ENCODE measurements around the gene PFDN4. TPM values are rescaled to one million over a fixed set of nuclear protein-coding genes. Genes with fewer than 3 reads are reported as not detected.

Gene PFDN4
- total and polyA plus RNA-seq, 2 experiments from 2014 or later: 56.9 to 75.5 TPM

DNA sequence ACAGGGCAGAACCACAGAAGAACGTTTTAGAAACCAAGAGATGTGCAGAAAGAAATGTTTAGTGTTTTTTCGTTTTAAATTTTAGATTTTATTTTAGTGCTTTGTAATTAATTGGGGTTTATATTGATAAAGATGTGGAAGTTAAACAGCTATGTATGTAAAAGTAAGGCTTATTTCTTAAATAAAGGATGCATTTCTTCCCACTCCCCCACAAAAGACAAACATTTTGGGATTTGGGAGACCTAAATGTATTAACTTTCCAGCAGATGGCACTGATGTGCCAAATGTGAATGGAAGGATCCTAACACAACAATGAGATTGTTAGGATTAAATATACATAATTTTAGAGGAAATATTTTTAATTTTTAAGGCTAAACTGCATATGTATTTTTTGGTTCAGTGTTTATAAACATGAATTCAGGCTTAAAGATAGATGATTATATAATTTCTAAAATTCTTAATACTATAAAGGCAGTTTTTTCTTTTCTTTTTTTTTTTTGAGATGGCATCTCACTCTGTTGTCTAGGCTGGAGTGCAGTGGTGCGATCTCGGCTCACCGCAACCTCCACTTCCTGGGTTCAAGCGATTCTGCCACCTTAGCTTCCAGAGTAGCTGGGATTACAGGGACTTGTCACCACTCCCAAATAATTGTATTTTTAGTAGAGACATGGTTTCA is 12.0 kb downstream of the PFDN4 start:
- Histone ChIP-seq H3K9me3 (ENCODE audit: low read depth) (no peaks in the 10 kb centered on the region), H3K36me3 (peaks cover 13% of the 10 kb centered on the region), H3K27ac (no peak overlapping the region), H3K27me3 (no peaks in the 10 kb centered on the region), H3K4me1 (ENCODE audit: low read depth) (peaks cover 3% of the 10 kb centered on the region), H3K4me3 (no peak overlapping the region)
- TF ChIP-seq, protein P1, sequence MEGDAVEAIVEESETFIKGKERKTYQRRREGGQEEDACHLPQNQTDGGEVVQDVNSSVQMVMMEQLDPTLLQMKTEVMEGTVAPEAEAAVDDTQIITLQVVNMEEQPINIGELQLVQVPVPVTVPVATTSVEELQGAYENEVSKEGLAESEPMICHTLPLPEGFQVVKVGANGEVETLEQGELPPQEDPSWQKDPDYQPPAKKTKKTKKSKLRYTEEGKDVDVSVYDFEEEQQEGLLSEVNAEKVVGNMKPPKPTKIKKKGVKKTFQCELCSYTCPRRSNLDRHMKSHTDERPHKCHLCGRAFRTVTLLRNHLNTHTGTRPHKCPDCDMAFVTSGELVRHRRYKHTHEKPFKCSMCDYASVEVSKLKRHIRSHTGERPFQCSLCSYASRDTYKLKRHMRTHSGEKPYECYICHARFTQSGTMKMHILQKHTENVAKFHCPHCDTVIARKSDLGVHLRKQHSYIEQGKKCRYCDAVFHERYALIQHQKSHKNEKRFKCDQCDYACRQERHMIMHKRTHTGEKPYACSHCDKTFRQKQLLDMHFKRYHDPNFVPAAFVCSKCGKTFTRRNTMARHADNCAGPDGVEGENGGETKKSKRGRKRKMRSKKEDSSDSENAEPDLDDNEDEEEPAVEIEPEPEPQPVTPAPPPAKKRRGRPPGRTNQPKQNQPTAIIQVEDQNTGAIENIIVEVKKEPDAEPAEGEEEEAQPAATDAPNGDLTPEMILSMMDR (IDR thresholded peaks at IDR 0.05; ENCODE audit: low read depth, low read length): peak; percentile 58
- DNase-seq (ENCODE audit: low read depth in 1 of 2, low spot score in 1 of 2): peak; percentile 32 to 73

DNA sequence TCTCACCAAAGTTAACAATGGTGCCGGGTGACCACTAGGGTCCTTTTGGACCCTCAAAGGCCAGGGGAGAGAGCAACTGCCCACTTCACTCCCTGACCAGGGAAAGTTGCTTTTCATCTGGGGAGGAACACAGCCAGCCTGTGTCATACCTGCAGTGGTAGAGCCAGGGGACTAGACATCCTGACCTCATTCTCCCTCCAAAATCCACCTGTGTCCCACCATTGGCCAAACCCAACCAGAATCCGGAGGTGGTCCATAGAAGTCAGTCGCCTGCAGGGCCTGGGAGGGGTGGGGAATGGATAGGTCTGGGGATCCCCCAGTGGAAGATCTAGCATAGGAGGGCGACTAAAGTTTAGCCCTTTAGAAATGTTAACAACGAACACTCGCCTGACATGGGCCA is 12.8 kb downstream of the PFDN4 start:
- TF ChIP-seq, protein P1 (IDR thresholded peaks at IDR 0.05; ENCODE audit: low read depth, low read length): no peak

DNA sequence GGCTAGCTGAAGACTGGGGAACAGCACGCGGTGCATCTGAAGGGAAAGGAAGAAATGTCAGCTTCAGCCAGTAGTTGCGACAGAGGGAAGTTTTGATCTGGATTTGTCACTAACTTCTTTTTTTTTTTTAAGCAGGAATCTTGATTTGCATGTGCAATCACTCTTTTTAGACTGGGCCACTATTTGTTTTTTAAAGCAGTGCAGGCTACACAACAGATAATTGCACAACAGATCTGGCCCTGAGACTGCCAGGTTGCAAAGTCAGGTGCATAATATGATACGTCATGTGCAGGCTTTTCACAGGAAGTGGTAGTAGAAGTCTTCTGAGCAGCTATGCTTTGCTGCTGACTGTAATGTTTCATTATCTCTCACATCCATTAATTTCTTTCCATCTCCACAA is 13.5 kb downstream of the PFDN4 start:
- no peak overlapping the region for H3K4me3 ChIP-seq
- no peaks in the 10 kb centered on the region for H3K9me3 ChIP-seq (ENCODE audit: low read depth)
- H3K4me1 ChIP-seq (ENCODE audit: low read depth): peaks cover 3% of the 10 kb centered on the region
- no peak overlapping the region for H3K27ac ChIP-seq
- H3K36me3 ChIP-seq: peaks cover 10% of the 10 kb centered on the region
- TF ChIP-seq, protein P1 (IDR thresholded peaks at IDR 0.05; ENCODE audit: low read depth, low read length): no peak
- H3K27me3 ChIP-seq: no peaks in the 10 kb centered on the region
- DNase-seq (ENCODE audit: low read depth in 1 of 2, low spot score in 1 of 2): no peak

More for the DNA sequence above, 12.8 kb downstream of the PFDN4 start:
- H3K4me3 ChIP-seq: no peak overlapping the region
- no peaks in the 10 kb centered on the region for H3K27me3 ChIP-seq
- no peak overlapping the region for H3K27ac ChIP-seq
- H3K9me3 ChIP-seq (ENCODE audit: low read depth): no peaks in the 10 kb centered on the region
- H3K4me1 ChIP-seq (ENCODE audit: low read depth): peaks cover 3% of the 10 kb centered on the region
- DNase-seq (ENCODE audit: low read depth in 1 of 2, low spot score in 1 of 2): no peak
- peaks cover 12% of the 10 kb centered on the region for H3K36me3 ChIP-seq

DNA sequence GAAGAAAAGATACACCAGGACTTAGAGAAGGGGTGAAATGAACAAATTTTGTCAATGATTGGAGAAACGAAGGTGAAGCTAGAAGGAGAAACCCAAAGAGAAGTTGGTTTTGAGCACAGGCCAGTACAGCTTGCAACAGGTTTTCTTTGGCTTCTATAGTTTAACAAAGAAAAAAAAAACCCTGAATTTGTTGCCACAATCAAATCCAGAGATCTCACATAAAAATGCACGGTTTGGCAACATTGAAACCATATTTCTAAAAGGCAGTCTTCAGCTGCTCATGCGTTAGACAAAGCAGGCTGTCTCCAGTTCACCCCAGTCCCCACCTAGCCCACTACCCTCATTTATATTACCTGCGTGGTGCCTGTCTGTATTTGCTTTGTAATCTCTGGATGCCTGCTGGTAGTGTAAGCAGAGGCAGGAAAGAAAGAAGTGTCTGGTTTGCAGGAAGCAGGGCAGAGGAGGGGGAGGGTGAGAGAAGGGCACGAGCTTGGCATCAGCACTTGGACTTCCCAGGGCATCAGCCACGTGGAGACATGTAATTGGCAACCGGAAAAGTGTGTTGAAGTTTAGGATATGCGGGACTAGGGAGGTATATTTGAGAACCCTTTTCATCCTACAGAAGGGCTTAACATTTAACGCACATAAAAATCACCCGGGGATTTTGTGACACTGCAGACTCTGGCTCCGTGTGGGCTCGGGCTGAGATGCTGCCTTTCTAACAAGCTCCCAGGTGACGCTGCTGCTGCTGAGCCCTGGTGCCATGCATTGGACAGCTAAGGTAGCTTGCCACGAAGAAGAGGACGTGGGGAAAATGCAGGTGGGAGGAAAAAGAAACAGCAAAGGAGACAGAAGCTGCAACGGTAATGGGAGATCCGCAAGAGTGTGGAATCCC is 14.4 kb downstream of the PFDN4 start:
- peaks cover 3% of the 10 kb centered on the region for H3K4me1 ChIP-seq (ENCODE audit: low read depth)
- no peak overlapping the region for H3K27ac ChIP-seq
- TF ChIP-seq, protein P1 (IDR thresholded peaks at IDR 0.05; ENCODE audit: low read depth, low read length): no peak
- no peaks in the 10 kb centered on the region for H3K27me3 ChIP-seq
- no peaks in the 10 kb centered on the region for H3K9me3 ChIP-seq (ENCODE audit: low read depth)
- no peak overlapping the region for H3K4me3 ChIP-seq
- peaks cover 10% of the 10 kb centered on the region for H3K36me3 ChIP-seq
- no peak for DNase-seq (ENCODE audit: low read depth in 1 of 2, low spot score in 1 of 2)

DNA sequence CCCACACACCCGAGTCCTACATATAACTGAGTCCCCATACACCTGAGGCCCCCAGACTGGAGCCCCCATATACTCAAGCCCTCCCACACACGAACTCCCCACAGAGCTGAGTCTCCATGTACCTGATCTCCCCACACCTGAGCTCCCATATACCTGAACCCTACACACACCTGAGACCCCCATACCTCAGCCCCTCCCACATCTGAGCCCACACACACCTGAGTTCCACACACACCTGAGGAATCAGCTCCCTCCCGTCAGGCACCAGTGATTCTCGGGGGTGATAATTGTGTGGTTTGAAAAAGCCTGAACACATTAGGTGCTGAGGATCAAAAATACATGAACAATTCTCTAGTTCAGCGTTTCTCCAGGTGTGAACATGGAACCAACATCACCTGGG is 15.4 kb downstream of the PFDN4 start:
- peaks cover 3% of the 10 kb centered on the region for H3K4me1 ChIP-seq (ENCODE audit: low read depth)
- H3K9me3 ChIP-seq (ENCODE audit: low read depth): no peaks in the 10 kb centered on the region
- H3K27me3 ChIP-seq: no peaks in the 10 kb centered on the region
- H3K27ac ChIP-seq: no peak overlapping the region
- H3K36me3 ChIP-seq: peaks cover 10% of the 10 kb centered on the region
- TF ChIP-seq, protein P1 (IDR thresholded peaks at IDR 0.05; ENCODE audit: low read depth, low read length): no peak
- no peak overlapping the region for H3K4me3 ChIP-seq
- no peak for DNase-seq (ENCODE audit: low read depth in 1 of 2, low spot score in 1 of 2)
